Measurements from ENCODE around the gene NRXN3. TPM values are rescaled to one million over a fixed set of nuclear protein-coding genes. Genes with fewer than 3 reads are reported as not detected.

Gene NRXN3
- total RNA-seq, 1 donor from 2014 or later = 11.4 TPM

DNA sequence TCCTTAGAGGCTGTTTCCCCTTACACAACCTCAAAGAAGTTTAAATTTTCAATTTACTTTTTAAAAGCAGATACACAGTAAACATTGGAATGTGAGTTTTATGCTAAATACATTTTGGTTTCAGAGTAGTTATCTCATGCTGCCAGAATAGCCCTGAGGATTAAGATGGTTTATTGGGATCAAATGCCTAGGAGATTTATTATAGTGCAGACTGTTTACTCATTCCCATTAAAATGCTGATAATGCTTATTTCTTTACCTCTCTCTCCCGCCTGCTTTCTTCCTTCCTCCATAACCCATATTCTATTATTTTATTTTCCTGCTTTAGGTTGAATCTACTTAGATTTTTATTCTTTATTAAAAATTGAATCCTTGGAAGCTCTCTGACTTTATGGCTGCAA lies 1701.0 kb downstream of the NRXN3 start:
- Mint-ChIP-seq H3K27me3 (ENCODE audit: low read depth) (peaks cover 12% of the 10 kb centered on the region), H3K9me3 (no peaks in the 10 kb centered on the region), H3K4me3 (no peak overlapping the region), H3K27ac (peak overlapping the region; percentile 17), H3K36me3 (no peaks in the 10 kb centered on the region), H3K4me1 (peaks cover 24% of the 10 kb centered on the region)
- no peak for DNase-seq (ENCODE audit: low spot score in 2 of 2, unreplicated experiment in 2 of 2)
- TF ChIP-seq, protein P1, sequence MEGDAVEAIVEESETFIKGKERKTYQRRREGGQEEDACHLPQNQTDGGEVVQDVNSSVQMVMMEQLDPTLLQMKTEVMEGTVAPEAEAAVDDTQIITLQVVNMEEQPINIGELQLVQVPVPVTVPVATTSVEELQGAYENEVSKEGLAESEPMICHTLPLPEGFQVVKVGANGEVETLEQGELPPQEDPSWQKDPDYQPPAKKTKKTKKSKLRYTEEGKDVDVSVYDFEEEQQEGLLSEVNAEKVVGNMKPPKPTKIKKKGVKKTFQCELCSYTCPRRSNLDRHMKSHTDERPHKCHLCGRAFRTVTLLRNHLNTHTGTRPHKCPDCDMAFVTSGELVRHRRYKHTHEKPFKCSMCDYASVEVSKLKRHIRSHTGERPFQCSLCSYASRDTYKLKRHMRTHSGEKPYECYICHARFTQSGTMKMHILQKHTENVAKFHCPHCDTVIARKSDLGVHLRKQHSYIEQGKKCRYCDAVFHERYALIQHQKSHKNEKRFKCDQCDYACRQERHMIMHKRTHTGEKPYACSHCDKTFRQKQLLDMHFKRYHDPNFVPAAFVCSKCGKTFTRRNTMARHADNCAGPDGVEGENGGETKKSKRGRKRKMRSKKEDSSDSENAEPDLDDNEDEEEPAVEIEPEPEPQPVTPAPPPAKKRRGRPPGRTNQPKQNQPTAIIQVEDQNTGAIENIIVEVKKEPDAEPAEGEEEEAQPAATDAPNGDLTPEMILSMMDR (IDR thresholded peaks at IDR 0.05; ENCODE audit: unreplicated experiment) = no peak

GRCh38 chr14:79878229-79878628 lies 1708.1 kb downstream of the NRXN3 start:
- no peaks in the 10 kb centered on the region for H3K36me3 Mint-ChIP-seq
- TF ChIP-seq, protein P1 (IDR thresholded peaks at IDR 0.05; ENCODE audit: unreplicated experiment) = no peak
- H3K4me1 Mint-ChIP-seq = peaks cover 23% of the 10 kb centered on the region
- peaks cover 19% of the 10 kb centered on the region for H3K27me3 Mint-ChIP-seq (ENCODE audit: low read depth)
- no peak overlapping the region for H3K4me3 Mint-ChIP-seq
- no peak overlapping the region for H3K27ac Mint-ChIP-seq
- no peak for DNase-seq (ENCODE audit: low spot score in 2 of 2, unreplicated experiment in 2 of 2)
- peaks cover 5% of the 10 kb centered on the region for H3K9me3 Mint-ChIP-seq

GRCh38 chr14:79878785-79879184 lies 1708.6 kb downstream of the NRXN3 start:
- Mint-ChIP-seq H3K4me3 (no peak overlapping the region), H3K27me3 (ENCODE audit: low read depth) (peaks cover 19% of the 10 kb centered on the region), H3K27ac (no peak overlapping the region), H3K4me1 (peaks cover 20% of the 10 kb centered on the region), H3K36me3 (no peaks in the 10 kb centered on the region), H3K9me3 (peaks cover 5% of the 10 kb centered on the region)
- no peak for DNase-seq (ENCODE audit: low spot score in 2 of 2, unreplicated experiment in 2 of 2)
- TF ChIP-seq, protein P1 (IDR thresholded peaks at IDR 0.05; ENCODE audit: unreplicated experiment) = no peak

DNA sequence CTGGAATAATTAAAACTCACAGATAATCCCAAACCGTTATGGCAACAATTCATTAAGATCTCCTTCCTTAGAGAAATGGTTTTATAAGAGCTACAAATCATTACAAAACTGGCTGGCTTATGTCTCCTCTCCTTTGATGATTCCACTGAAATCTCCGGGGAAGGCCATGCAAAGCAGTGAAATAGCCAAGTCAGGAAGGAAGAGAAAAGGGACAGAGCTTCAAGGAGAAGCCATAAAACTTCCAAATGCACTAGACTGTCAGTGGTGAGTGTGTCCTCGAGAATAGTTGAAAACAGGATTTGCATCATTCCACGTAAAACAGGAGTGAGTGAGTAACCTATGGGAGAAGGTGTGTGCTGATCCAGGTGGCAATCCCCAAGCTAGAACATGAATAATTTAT lies 1711.1 kb downstream of the NRXN3 start:
- no peak overlapping the region for H3K27ac Mint-ChIP-seq
- no peak overlapping the region for H3K4me3 Mint-ChIP-seq
- H3K9me3 Mint-ChIP-seq = peaks cover 4% of the 10 kb centered on the region
- no peaks in the 10 kb centered on the region for H3K36me3 Mint-ChIP-seq
- peaks cover 19% of the 10 kb centered on the region for H3K4me1 Mint-ChIP-seq
- TF ChIP-seq, protein P1 (IDR thresholded peaks at IDR 0.05; ENCODE audit: unreplicated experiment) = no peak
- peaks cover 6% of the 10 kb centered on the region for H3K27me3 Mint-ChIP-seq (ENCODE audit: low read depth)
- no peak for DNase-seq (ENCODE audit: low spot score in 2 of 2, unreplicated experiment in 2 of 2)

DNA sequence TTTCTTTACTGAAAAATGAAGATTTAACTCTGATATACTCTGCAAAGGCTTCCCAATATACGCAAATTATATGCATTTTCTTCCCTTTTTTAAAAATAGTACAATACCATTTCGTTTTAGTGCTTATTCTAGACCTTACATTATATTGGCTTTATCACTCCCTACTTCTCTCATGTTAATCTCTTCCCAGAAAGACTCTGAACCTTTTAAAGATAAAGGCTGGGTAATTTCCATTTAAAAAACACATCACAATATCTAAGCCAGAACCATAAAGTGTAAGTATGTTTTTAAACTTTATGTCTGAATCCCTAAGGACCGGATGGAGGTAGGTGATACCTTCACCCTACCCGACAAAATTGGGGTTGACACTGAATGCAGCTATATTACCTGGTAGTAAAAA lies 1720.4 kb downstream of the NRXN3 start:
- TF ChIP-seq, protein P1 (IDR thresholded peaks at IDR 0.05; ENCODE audit: unreplicated experiment) = no peak
- no peaks in the 10 kb centered on the region for H3K4me1 Mint-ChIP-seq
- H3K4me3 Mint-ChIP-seq = no peak overlapping the region
- no peak for DNase-seq (ENCODE audit: low spot score in 2 of 2, unreplicated experiment in 2 of 2)
- H3K27me3 Mint-ChIP-seq (ENCODE audit: low read depth) = no peaks in the 10 kb centered on the region
- no peaks in the 10 kb centered on the region for H3K36me3 Mint-ChIP-seq
- no peak overlapping the region for H3K27ac Mint-ChIP-seq
- no peaks in the 10 kb centered on the region for H3K9me3 Mint-ChIP-seq

- no peak for DNase-seq (ENCODE audit: low spot score in 2 of 2, unreplicated experiment in 2 of 2)
- no peaks in the 10 kb centered on the region for H3K27me3 Mint-ChIP-seq (ENCODE audit: low read depth)
- no peaks in the 10 kb centered on the region for H3K9me3 Mint-ChIP-seq
- TF ChIP-seq, protein P1 (IDR thresholded peaks at IDR 0.05; ENCODE audit: unreplicated experiment) = no peak
- no peak overlapping the region for H3K4me3 Mint-ChIP-seq
- no peaks in the 10 kb centered on the region for H3K36me3 Mint-ChIP-seq
- H3K27ac Mint-ChIP-seq = no peak overlapping the region
- H3K4me1 Mint-ChIP-seq = peaks cover 3% of the 10 kb centered on the region
Measured at GRCh38 chr14:79896009-79896408, 1725.8 kb downstream of the NRXN3 start.

Measured in mesothelial cell of epicardium (in vitro differentiated cells).